ENCODE measurements around the gene CMSS1. TPM values are rescaled to one million over a fixed set of nuclear protein-coding genes. Genes with fewer than 3 reads are reported as not detected.

CMSS1 gene
- total and polyA plus RNA-seq, 11 donors = 13.5 to 48.4 (median 34.8) TPM

DNA sequence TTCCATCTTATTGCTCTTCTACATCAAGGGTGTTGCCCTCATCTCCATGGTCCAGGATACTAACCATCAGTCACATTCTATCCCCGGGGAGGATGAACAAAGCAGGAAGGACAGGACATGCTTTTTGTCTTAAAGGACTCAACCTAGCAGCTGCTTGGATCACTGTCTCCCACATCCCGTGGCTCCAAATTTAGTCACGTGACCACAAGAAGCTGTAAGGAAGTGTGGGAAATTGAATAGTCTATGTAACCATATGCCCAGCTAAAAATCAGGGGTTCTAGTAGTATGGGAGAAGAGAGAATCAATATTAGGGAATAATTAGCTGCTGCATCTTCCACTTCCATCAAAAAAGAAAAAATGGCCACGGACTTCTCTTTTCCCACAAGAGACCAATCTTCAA is 18.2 kb upstream of the CMSS1 start:
- no peak for TF ChIP-seq CTCF (IDR thresholded peaks at IDR 0.05)
- no peak for TF ChIP-seq POLR2A (IDR thresholded peaks at IDR 0.05)

GRCh38 chr3:99803297-99803696 is 14.4 kb upstream of the CMSS1 start:
- DNase-seq (no peak), ATAC-seq (no peak)
- Histone ChIP-seq H3K9me3 (peaks cover 0 to 19% (median 9%) of the 10 kb centered on the region in 12 donors), H3K27ac (no peak overlapping the region), H3K36me3 (no peaks in the 10 kb centered on the region), H3K4me1 (peaks cover 0 to 5% (median 0%) of the 10 kb centered on the region in 12 donors), H3K4me3 (no peak overlapping the region), H3K27me3 (no peaks in the 10 kb centered on the region)
- intact Hi-C loops (cut with DNase I) = no loop called here
- WGBS, 4 donors = 44 to 58% (median 48%) methylated on average over 1 of the region's 1 CpG
- no peak for TF ChIP-seq CTCF (IDR thresholded peaks at IDR 0.05)
- no peak for TF ChIP-seq POLR2A (IDR thresholded peaks at IDR 0.05)

More for the DNA sequence above, 18.2 kb upstream of the CMSS1 start:
- intact Hi-C loops (cut with DNase I) = no loop called here
- WGBS, 4 donors = 76 to 82% (median 78%) methylated on average over 4 of the region's 4 CpGs
- Histone ChIP-seq H3K4me3 (no peak overlapping the region), H3K4me1 (peaks cover 0 to 5% (median 0%) of the 10 kb centered on the region in 12 donors), H3K9me3 (peaks cover 0 to 6% (median 0%) of the 10 kb centered on the region in 12 donors), H3K36me3 (peaks cover 0 to 5% (median 0%) of the 10 kb centered on the region in 9 donors), H3K27ac (no peak overlapping the region), H3K27me3 (no peaks in the 10 kb centered on the region)
- DNase-seq (no peak), ATAC-seq (no peak)

DNA sequence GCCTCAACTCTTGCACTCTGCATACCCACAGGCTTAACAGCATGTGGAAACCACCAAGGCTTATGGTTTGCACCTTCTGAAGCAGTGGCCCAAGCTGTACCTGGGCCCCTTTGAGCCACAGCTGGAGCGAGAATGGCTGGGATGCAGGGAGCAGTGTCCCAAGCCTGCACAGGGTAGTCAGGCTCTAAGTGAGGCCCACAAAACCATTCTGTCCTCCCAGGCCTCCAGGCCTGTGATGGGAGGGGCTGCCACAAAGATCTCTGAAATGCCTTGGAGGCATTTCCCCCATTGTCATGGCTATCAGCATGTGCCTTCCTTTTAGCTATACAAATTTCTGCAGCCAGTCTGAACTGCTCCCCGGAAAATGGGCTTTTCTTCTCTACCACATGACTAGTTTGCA is 12.5 kb upstream of the CMSS1 start:
- ATAC-seq = no peak
- Histone ChIP-seq H3K4me3 (no peak overlapping the region), H3K27me3 (no peaks in the 10 kb centered on the region), H3K9me3 (peaks cover 0 to 19% (median 9%) of the 10 kb centered on the region in 12 donors), H3K36me3 (no peaks in the 10 kb centered on the region), H3K4me1 (peaks cover 0 to 5% (median 0%) of the 10 kb centered on the region in 12 donors), H3K27ac (no peak overlapping the region)
- TF ChIP-seq POLR2A (IDR thresholded peaks at IDR 0.05) = no peak
- TF ChIP-seq CTCF (IDR thresholded peaks at IDR 0.05) = no peak
- 90 to 99% (median 95%) methylated on average over 1 to 2 of the region's 2 CpGs for WGBS, 4 donors
- intact Hi-C loops (cut with DNase I) = loop anchor here in 2 of 10 donors (5.0 kb wide), 2 partner anchors 778 to 788 kb away; no protein-coding TSS in a partner anchor
- DNase-seq = no peak

GRCh38 chr3:99808163-99808794 is 9.4 kb upstream of the CMSS1 start:
- TF ChIP-seq POLR2A (IDR thresholded peaks at IDR 0.05) = no peak
- TF ChIP-seq CTCF (IDR thresholded peaks at IDR 0.05) = peak; percentile 69 to 87 (median 76)
- intact Hi-C loops (cut with DNase I) = loop anchor here in 2 of 10 donors (5.0 kb wide), 2 partner anchors 781 to 791 kb away; no protein-coding TSS in a partner anchor
- Histone ChIP-seq H3K36me3 (no peaks in the 10 kb centered on the region), H3K4me3 (no peak overlapping the region), H3K27ac (no peak overlapping the region), H3K9me3 (peaks cover 0 to 19% (median 9%) of the 10 kb centered on the region in 12 donors), H3K27me3 (no peaks in the 10 kb centered on the region), H3K4me1 (peaks cover 0 to 5% (median 0%) of the 10 kb centered on the region in 12 donors)
- DNase-seq = peak in 2 of 5 donors; percentile 35 to 36
- 40 to 48% (median 44%) methylated on average over 4 of the region's 4 CpGs for WGBS, 4 donors
- peak in 3 of 4 donors; percentile 52 to 66 (median 60) for ATAC-seq

All from heart left ventricle (tissue), 16 donors.